SJSA1 (cell line): Measurements from ENCODE around the gene DCTD. TPM values are rescaled to one million over a fixed set of nuclear protein-coding genes. Genes with fewer than 3 reads are reported as not detected.

Experiments used
- DNase-seq, 2 experiments: peaks; one replicate each; pipeline ENCODE4 v3.0.0-alpha.2; 2015 to 2020; ENCODE audit warnings: low spot score in 2 of 2, low read depth in 1 of 2
- H3K27ac ChIP-seq: fragments of 250-450 bp; sonication (Bioruptor Pico); 2 replicates; pipeline ENCODE4 v1.5.1; 2020; ENCODE audit warnings: mild to moderate bottlenecking, moderate library complexity
- H3K27me3 ChIP-seq: fragments of 250-450 bp; sonication (Bioruptor Pico); replicated peaks from 2 replicates; pipeline ENCODE4 v1.5.1; 2020; ENCODE audit warnings: mild to moderate bottlenecking, moderate library complexity
- H3K36me3 ChIP-seq: fragments of 250-450 bp; sonication (Bioruptor Pico); 2 replicates; pipeline ENCODE4 v1.5.1; 2020; ENCODE audit warnings: mild to moderate bottlenecking
- H3K4me1 ChIP-seq: fragments of 250-450 bp; sonication (Bioruptor Pico); replicated peaks from 2 replicates; pipeline ENCODE4 v1.6.1; 2021; ENCODE audit warnings: mild to moderate bottlenecking
- H3K4me3 ChIP-seq: fragments of 250-450 bp; sonication (Bioruptor Pico); 2 replicates; pipeline ENCODE4 v1.5.1; 2020; ENCODE audit warnings: mild to moderate bottlenecking
- H3K9me3 ChIP-seq: fragments of 250-450 bp; sonication (Bioruptor Pico); replicated peaks from 2 replicates; pipeline ENCODE4 v1.5.1; 2020; ENCODE audit warnings: mild to moderate bottlenecking
- total RNA-seq: library from RNA; depleted of rRNA; stranded (reverse); fragments of >200 nt; shearing (Covaris generic); gene quantifications from 2 replicates; pipeline ENCODE4 v1.2.3, GENCODE V29; 2014

Gene DCTD
- total RNA-seq, 1 experiment from 2014 or later = 99.7 TPM

DNA sequence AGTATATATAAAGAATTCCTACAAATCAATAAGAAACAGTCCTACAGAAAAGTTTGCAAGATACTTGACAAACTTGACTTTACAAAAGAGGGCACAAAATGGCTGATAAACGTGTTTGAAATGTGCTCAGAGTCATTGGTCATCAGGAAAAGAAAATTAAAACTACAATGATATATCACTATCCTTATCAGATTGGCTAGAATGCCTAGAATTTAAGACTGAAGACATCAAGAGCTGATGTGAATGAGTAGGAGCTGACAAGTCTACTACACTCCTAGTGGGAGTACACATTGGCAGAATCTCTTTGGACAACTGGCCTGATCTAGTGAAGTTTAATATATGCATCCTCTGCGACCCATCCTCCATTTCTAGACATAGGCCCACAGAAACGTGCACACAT lies 10.3 kb upstream of the DCTD start:
- Histone ChIP-seq H3K4me3 (no peak overlapping the region), H3K27ac (no peak overlapping the region; the same call in 1 of the 2 replicates), H3K9me3 (no peaks in the 10 kb centered on the region), H3K27me3 (no peaks in the 10 kb centered on the region), H3K36me3 (no peaks in the 10 kb centered on the region), H3K4me1 (peaks cover 48% of the 10 kb centered on the region)
- DNase-seq = no peak

DNA sequence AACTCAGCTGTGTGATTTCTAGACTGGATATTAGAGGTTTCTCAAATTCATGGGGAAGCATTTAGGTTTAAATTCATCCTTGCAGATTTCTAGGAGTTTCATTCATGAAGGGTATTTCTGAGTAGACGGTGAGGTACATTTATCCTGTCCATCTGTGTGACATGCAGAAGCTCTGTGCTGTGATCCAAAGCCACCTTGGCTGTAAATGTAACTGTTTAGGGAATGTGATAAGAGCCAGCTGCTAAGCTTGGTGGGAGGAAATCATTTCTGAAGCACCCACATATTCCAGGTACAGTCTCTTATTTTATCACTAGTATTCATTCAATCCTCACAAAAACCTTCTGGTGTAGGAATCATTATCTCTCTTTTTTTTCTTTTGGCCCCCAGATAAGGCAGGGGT lies 8.7 kb upstream of the DCTD start:
- no peaks in the 10 kb centered on the region for H3K27me3 ChIP-seq
- no peaks in the 10 kb centered on the region for H3K36me3 ChIP-seq
- H3K9me3 ChIP-seq = no peaks in the 10 kb centered on the region
- H3K4me3 ChIP-seq = no peak overlapping the region
- H3K4me1 ChIP-seq = peaks cover 43% of the 10 kb centered on the region
- DNase-seq = no peak
- H3K27ac ChIP-seq = no peak overlapping the region

DNA sequence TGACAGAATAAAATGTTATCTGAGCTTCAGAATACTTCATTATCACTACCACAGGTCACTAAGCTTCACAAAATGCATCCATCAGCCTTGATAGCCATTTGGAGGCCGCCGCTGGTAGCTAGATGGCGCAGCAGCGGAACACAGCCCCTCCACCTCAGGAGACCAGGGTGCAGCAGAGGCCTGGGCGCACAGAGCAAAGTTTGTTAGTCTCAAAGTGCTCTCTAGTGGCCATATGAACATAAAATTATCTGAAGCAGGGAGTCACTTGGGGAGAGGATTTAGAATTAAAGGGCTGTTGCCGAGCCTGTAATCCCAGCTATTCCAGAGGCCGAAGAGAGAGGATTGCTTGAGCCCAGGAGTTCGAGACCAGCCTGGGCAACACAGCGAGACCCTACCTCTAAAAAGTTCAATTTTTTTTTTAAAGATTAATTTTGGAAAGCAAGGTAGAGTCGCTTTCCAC lies 8.1 kb upstream of the DCTD start:
- Histone ChIP-seq H3K27me3 (no peaks in the 10 kb centered on the region), H3K9me3 (no peaks in the 10 kb centered on the region), H3K36me3 (no peaks in the 10 kb centered on the region), H3K4me3 (no peak overlapping the region), H3K27ac (no peak overlapping the region), H3K4me1 (peaks cover 42% of the 10 kb centered on the region)
- peak; percentile 66 to 80 for DNase-seq

DNA sequence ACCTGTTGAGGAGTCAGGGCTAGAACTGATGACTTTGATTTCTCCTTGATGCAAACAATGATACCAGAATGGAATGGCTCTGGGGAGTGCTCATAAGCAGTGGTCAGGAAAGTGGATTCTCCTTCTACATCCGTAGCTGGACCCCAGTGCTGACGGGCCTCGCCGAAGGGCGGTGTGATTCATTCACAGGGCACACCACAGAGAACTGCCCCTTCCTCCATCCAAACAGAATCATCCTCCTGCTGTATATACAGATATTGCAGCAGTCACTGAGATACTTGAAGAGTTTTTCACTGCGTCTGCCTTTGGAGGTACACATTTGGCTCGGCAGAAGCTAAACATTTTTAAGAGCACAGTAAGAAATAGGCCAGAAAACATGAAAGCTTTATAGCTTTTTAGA lies 7.3 kb upstream of the DCTD start:
- DNase-seq = no peak
- Histone ChIP-seq H3K4me3 (no peak overlapping the region), H3K27me3 (no peaks in the 10 kb centered on the region), H3K27ac (no peak overlapping the region), H3K36me3 (no peaks in the 10 kb centered on the region), H3K4me1 (peaks cover 34% of the 10 kb centered on the region), H3K9me3 (no peaks in the 10 kb centered on the region)

DNA sequence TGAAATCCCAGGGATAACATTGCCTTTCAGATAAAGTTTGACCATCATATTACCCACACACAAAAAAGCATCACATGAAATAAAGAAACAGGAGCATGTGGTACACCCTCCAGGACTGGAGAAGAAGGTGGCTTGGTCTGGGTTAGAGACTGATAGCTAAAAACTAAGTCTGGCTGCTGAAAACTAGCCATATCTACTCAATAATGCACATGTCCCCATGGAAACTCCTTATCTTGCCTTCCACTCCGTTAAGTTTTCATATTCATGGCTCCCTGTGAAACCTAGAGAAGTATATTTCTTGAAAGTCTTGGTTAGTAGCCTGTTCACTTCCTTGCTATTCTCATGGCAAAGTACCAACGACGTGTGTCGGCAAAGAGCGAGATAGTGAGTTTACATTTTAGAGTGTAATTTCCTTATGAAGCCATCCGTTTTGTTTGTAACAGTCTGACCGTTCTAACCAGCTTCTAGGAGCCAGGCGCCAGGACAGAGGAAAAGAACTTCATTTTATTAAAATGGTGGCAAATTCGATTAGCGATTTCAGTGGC lies 6.7 kb upstream of the DCTD start:
- no peaks in the 10 kb centered on the region for H3K9me3 ChIP-seq
- no peaks in the 10 kb centered on the region for H3K36me3 ChIP-seq
- no peak overlapping the region for H3K4me3 ChIP-seq
- no peak for DNase-seq
- H3K27me3 ChIP-seq = no peaks in the 10 kb centered on the region
- H3K4me1 ChIP-seq = peaks cover 28% of the 10 kb centered on the region
- no peak overlapping the region for H3K27ac ChIP-seq

DNA sequence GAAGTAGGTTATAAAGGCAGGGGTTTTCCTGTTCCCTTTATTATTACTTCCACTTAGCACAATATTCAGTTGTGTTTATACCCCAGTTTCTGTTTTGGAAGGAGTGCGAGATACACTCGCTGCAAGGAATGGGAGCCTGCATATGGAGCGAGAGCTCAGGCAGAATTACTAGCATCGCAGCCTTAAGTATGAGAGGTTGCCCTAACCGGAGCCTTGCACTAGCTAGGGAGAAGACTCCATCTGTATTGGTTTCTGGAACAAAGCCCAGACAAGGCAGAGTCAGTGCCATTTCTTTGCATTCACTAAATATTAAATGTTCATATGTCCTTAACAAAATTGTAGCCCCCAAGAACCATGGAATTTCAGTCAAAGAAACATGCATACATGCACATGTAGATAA lies 6.2 kb upstream of the DCTD start:
- H3K9me3 ChIP-seq = no peaks in the 10 kb centered on the region
- no peak overlapping the region for H3K4me3 ChIP-seq
- DNase-seq = no peak
- H3K36me3 ChIP-seq = no peaks in the 10 kb centered on the region
- no peak overlapping the region for H3K27ac ChIP-seq
- H3K4me1 ChIP-seq = peaks cover 24% of the 10 kb centered on the region
- H3K27me3 ChIP-seq = no peaks in the 10 kb centered on the region

DNA sequence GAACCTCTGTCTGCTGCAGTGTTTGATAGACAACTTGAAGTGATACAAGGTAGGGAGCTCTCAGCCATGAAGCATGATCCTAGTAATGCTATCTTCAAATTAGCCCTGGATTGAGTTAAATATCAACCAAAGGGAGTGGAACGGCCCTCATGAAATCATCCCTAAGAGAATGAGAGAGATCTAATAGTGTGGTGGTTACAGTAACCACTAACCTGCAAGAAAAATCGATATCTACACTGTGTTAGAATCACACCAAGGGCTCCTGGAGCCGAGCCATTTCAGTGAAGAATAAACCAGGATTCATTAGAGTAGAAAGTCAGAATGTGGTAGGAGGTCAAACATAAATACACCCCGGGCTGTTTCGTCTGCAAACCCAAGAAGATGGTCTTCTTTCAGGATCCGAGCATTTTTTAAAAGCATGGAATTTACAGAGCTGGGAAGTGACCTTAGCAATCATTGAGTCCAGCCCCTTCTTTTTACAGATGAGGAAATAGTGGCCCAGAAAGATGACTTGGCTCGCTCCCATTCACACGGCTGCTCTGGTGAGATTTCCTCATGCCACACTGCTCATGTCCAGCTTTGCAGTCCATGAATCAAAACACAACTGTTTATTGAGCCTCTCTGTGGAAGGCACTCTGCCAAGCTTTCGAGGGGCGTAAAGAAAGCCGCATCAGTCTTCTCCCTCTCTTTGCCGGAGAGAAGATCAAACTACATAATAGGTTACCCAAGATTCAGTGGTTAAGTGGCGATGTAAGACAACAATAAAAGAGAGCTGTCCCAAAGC lies 5.5 kb upstream of the DCTD start:
- Histone ChIP-seq H3K9me3 (no peaks in the 10 kb centered on the region), H3K36me3 (no peaks in the 10 kb centered on the region), H3K27ac (no peak overlapping the region), H3K4me3 (no peak overlapping the region), H3K4me1 (peaks cover 24% of the 10 kb centered on the region), H3K27me3 (no peaks in the 10 kb centered on the region)
- peak in 1 of 2 experiments; percentile 31 for DNase-seq

DNA sequence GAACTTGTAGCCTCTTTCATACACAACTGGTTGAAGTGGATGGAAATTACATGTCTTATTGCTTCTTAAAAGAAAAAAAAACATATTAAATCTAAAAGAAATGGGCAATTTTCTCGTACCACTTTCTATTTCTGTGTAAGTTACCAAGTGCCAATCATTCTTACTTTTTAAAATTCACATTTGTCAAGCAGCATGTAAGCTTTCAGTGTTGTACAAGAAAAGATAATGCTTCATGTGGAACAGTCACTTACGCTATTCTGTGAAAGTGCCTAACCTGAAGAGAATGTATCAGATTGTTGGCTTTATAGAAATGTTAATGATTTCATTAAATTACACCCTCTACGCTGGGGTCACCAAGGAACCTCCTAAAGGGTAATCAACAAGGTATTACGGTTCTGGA lies 4.4 kb upstream of the DCTD start:
- Histone ChIP-seq H3K27me3 (no peaks in the 10 kb centered on the region), H3K4me3 (no peak overlapping the region), H3K27ac (no peak overlapping the region), H3K36me3 (peaks cover 3% of the 10 kb centered on the region), H3K4me1 (peaks cover 26% of the 10 kb centered on the region), H3K9me3 (no peaks in the 10 kb centered on the region)
- no peak for DNase-seq

DNA sequence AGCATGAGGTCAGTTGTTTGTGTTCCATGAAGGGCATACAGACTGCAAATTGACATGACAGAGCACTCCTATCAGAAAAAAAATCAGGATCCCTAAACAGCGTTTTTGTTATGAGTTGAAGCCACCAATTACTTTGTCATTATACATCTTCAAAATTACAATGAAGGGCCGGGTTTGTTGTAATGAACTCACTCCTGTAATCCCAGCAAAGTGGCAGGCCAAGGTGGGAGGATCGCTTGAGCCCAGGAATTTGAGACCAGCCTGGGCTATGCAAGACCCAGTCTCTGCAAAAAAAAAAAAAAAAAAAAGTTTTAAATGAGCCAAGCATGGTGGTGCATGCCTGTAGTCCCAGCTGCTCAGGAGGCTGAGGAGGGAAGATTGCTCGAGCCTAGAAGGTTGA lies 3.5 kb upstream of the DCTD start:
- no peak overlapping the region for H3K27ac ChIP-seq
- no peak for DNase-seq

DNA sequence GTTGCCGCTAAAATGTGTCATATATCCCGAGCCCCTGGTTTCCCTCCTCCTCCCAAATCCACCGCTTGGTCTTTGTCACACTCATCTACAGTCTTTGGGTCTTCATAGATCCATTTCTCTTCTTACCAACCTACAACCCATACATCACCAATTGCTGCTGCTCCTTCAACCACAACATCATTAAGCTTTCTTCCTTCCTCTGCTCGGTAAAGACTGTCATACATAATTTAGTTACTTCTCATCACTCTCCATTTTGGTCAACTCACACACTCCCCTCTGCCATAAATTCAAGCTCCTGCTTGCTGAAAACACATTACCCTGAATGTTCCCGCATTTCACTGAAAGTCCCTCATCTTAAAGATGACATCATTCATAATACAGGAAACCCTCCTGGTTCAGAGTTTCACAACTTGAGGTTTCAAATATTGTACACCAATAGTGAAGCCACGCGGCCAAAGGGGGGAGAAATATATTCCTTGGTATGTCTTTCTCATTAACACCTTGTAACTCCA lies 1.7 kb upstream of the DCTD start:
- no peaks in the 10 kb centered on the region for H3K27me3 ChIP-seq
- H3K4me1 ChIP-seq = peaks cover 36% of the 10 kb centered on the region
- no peaks in the 10 kb centered on the region for H3K9me3 ChIP-seq
- no peak overlapping the region for H3K4me3 ChIP-seq
- no peak for DNase-seq
- peaks cover 21% of the 10 kb centered on the region for H3K36me3 ChIP-seq
- H3K27ac ChIP-seq = no peak overlapping the region

More for the DNA sequence above, 3.5 kb upstream of the DCTD start:
- Histone ChIP-seq H3K9me3 (no peaks in the 10 kb centered on the region), H3K27me3 (no peaks in the 10 kb centered on the region), H3K4me1 (peaks cover 35% of the 10 kb centered on the region), H3K36me3 (peaks cover 3% of the 10 kb centered on the region), H3K4me3 (no peak overlapping the region)

DNA sequence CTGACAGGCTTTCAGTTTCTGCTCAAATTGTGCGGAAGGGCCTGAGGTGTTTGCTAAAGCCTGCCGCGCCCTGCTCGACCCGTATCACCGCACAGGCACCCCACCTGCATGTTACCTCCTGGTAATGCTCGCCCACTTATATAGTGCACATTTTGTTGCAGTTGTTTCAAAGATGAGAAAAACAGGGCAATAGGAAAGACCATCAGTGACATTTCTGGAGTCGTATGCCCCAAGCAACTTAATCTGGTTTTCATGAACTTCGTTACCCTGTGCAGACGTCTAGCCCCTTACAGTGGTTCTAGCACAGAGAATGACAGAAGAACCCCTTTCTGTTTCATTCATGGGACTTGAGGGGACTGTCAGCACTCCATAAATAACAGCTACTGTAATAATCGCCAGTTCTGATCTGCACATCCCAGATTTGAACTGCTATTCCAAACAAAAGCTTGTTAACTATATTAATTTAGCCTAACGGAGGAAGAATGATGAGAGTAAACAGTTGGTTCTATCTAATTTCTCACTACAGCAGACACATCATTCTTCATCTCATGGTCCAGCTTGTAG lies 940 bp upstream of the DCTD start:
- Histone ChIP-seq H3K36me3 (peaks cover 28% of the 10 kb centered on the region), H3K4me3 (peak overlapping the region; percentile 76), H3K9me3 (no peaks in the 10 kb centered on the region), H3K4me1 (peaks cover 32% of the 10 kb centered on the region), H3K27me3 (no peaks in the 10 kb centered on the region), H3K27ac (peak overlapping the region; percentile 97)
- no peak for DNase-seq

DNA sequence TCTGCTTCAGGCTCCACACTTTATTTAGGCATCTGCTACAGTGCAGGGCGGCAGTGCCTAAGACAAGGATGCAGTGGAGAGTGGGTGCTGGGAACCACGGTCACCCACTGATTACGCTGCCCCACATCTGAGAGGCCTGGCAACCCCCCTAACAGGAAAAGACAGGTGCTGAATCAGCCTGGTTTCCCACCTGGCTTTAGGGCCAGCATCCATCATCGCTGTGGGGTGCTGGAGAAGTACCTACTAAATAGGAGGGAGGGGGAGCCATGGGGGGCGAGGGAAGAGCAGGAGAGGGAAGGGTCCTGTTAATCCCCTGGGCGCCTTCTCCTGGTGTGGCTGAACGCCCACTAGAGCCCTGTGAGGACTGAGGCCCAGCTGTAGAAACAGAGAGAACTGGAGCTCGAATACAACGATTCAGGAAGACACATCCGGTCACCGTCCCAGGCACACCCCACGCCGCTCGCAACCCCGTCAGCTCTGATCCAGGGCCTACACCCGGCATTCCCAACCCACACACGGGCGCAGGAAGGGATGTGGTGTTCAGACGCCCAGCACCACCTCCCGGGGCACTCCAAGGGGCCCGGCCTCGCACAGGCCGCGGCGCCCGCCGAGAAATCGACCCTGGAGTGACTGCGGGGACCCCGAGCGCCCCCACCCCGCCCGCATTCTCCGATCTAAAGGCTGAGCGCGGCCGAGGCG lies 554 bp downstream of the DCTD start:
- peaks cover 43% of the 10 kb centered on the region for H3K36me3 ChIP-seq
- H3K9me3 ChIP-seq = no peaks in the 10 kb centered on the region
- peak overlapping the region; percentile 76 for H3K4me3 ChIP-seq
- peaks cover 22% of the 10 kb centered on the region for H3K4me1 ChIP-seq
- peak; percentile 64 to 76 for DNase-seq
- peak overlapping the region; percentile 97 for H3K27ac ChIP-seq
- no peaks in the 10 kb centered on the region for H3K27me3 ChIP-seq

DNA sequence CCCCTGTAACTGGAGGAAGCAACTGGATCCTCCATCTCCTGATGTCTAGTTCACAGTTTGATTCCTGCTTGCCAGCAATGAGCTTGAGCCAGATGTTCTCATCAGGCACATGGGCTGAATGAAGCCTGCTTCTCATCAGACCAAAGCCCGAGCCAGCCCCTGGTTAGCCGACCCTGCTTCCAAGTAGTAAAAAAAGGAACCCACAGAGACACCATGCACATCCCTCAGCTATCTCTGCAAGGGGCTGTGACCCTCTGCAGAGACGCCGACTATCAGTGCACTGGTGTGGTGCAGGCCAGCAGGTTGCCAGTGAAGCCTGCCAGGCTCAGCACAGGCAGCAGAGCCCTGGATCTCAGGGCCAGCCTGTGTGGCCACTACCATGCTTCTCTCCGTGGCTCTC lies 2.8 kb downstream of the DCTD start:
- Histone ChIP-seq H3K9me3 (no peaks in the 10 kb centered on the region), H3K36me3 (peaks cover 66% of the 10 kb centered on the region), H3K27ac (no peak overlapping the region), H3K4me1 (peaks cover 22% of the 10 kb centered on the region), H3K4me3 (no peak overlapping the region), H3K27me3 (no peaks in the 10 kb centered on the region)
- no peak for DNase-seq

DNA sequence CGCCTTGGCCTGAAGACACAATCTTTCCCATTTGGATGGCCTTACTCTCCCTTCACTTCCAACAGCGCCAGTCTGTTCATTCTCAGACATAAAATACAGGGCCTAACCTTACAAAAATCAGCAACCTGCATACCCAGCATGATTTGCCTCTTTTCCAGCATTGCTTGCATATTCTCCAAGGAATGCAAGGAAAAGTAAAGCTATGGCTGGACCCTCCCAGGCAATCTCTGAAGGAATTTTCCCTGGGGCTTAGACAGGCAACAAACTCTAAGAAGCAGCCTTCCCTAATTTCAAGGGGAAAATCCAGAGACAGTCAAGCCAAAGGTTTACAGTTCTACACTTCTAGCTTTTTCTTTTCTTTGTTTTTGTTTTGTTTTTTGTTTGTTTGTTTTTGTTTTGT lies 3.6 kb downstream of the DCTD start:
- DNase-seq = no peak
- Histone ChIP-seq H3K4me1 (peaks cover 22% of the 10 kb centered on the region), H3K27ac (no peak overlapping the region), H3K27me3 (no peaks in the 10 kb centered on the region), H3K4me3 (no peak overlapping the region), H3K36me3 (peaks cover 70% of the 10 kb centered on the region), H3K9me3 (no peaks in the 10 kb centered on the region)
